ENCODE results near the gene NPAS3. TPM values are rescaled to one million over a fixed set of nuclear protein-coding genes. Genes with fewer than 3 reads are reported as not detected.

Gene NPAS3
- polyA plus RNA-seq, 1 donor = 1.0 TPM

DNA sequence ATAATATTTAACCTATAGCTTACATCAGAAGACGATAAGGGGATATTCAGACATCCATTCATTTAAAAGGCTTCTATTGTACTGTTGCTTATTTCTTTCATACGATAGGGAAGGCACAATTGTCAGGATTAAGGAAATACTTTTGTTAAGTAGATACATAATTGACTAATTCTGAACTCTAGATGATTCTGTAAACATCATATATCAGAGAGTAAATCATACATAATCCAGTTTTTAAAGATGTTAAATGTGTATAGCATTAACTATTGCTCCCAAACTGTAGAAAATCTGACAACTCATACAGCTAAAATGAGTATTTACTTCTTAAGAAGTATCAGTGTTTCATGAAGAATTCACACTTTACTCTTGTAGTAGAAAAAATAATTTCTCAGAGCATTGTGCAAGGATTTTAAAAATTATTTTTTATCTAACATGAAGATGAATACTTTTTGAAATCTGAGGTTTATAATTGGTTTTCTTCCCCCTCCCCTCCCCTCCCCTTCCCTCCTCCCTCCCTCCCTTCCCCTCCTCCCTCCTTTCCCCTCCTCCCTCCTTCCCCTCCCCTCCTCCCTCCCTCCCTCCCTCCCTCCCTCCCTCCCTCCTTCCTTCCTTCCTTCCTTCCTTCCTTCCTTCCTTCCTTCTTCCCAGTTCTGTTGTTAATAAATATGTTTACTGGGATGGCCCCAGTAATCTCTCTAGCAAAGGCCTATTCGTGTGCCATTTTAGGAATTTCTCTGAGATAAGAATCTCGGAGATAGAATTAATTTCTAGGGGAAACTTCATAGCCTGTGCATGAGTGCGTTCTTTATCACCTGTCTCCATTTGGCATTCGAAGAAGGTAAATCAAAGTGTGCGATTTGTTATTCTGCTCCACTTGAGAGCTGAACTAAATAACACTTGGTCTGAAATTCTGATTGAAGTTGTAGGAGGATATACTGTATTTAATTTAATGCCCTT, 2.3 kb downstream of the NPAS3 start:
- DNase-seq = no peak
- Histone ChIP-seq H3K9me3 (ENCODE audit: control insufficient read depth, low read depth, low read length) (peaks cover 4% of the 10 kb centered on the region), H3K36me3 (ENCODE audit: control insufficient read depth, insufficient read depth, low read length) (no peaks in the 10 kb centered on the region), H3K4me3 (ENCODE audit: low read length) (no peak overlapping the region), H3K27ac (ENCODE audit: low read length) (no peak overlapping the region), H3K4me1 (ENCODE audit: control insufficient read depth, insufficient read depth, low read length) (no peaks in the 10 kb centered on the region), H3K27me3 (ENCODE audit: control insufficient read depth, insufficient read depth, low read length) (peaks cover 43% of the 10 kb centered on the region)
- 40% methylated on average over 1 of the region's 7 CpGs for WGBS (ENCODE audit: insufficient coverage, low lambda C conversion rate)

DNA sequence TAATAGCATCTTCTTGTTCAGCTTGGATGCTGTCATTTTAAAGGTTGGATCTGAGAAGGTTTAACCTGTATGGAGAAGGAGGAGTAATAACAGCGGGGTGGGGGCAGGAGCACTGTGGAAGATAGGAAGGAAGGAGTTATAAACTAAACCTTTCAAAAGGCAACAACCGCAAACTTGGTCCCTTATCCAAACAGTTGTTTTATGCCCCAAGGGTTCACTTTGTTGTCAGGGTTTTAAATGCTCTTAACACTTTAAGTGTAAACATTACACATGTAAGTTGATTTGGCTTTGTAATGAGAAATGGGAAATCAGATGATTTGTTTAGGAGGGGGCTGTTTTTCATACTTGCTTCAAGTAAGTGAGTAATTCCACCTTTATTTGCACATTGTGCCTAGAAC, 3.0 kb downstream of the NPAS3 start:
- no CpG with 5 or more reads among the region's 2 CpGs for WGBS (ENCODE audit: insufficient coverage, low lambda C conversion rate)

DNA sequence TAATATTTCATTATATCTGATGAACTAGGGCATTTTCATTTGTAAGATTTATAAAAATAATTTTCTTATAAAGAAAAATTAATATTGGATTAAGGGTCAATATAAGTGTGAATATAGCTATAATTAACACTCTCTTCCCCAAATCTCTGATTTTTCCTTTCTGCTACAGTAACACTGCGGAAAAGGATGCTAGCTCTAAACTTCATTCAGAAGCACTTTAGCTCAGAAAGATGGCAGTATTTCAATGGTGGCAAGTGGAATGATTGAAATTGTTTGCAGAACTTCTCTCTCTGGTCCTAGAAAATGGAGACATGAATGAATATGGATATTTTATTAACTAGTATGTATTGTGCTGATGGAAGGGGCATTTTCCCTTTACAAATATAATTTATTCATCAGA, 8.4 kb downstream of the NPAS3 start:
- Histone ChIP-seq H3K27ac (ENCODE audit: low read length) (no peak overlapping the region), H3K4me1 (ENCODE audit: control insufficient read depth, insufficient read depth, low read length) (no peaks in the 10 kb centered on the region), H3K4me3 (ENCODE audit: low read length) (no peak overlapping the region), H3K36me3 (ENCODE audit: control insufficient read depth, insufficient read depth, low read length) (no peaks in the 10 kb centered on the region), H3K27me3 (ENCODE audit: control insufficient read depth, insufficient read depth, low read length) (peaks cover 7% of the 10 kb centered on the region), H3K9me3 (ENCODE audit: control insufficient read depth, low read depth, low read length) (no peaks in the 10 kb centered on the region)
- no CpG with 5 or more reads among the region's 1 CpG for WGBS (ENCODE audit: insufficient coverage, low lambda C conversion rate)
- DNase-seq = no peak

More for the DNA sequence above, 3.0 kb downstream of the NPAS3 start:
- H3K4me1 ChIP-seq (ENCODE audit: control insufficient read depth, insufficient read depth, low read length) = no peaks in the 10 kb centered on the region
- peaks cover 4% of the 10 kb centered on the region for H3K9me3 ChIP-seq (ENCODE audit: control insufficient read depth, low read depth, low read length)
- H3K27me3 ChIP-seq (ENCODE audit: control insufficient read depth, insufficient read depth, low read length) = peaks cover 38% of the 10 kb centered on the region
- H3K4me3 ChIP-seq (ENCODE audit: low read length) = no peak overlapping the region
- no peak overlapping the region for H3K27ac ChIP-seq (ENCODE audit: low read length)
- no peak for DNase-seq
- no peaks in the 10 kb centered on the region for H3K36me3 ChIP-seq (ENCODE audit: control insufficient read depth, insufficient read depth, low read length)

DNA sequence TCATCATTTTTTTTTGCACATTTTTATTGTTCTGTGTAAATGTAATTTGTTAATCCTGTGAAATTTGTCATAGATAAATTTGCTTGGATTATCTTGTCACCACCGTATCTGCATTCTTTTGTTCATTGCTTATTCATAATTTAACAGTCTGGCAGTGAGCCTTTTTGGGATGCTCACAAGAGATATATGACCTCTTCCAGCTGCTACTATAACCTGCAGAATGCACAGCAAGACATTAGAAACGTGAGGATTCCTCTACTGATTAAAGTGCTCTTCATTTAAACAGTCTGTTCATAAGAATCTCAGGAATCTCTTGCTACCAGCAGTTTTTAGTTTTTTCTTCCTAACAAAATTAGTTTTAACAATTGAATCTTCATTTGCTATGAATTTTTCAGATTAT, 9.1 kb downstream of the NPAS3 start:
- no peaks in the 10 kb centered on the region for H3K4me1 ChIP-seq (ENCODE audit: control insufficient read depth, insufficient read depth, low read length)
- no peak overlapping the region for H3K4me3 ChIP-seq (ENCODE audit: low read length)
- 38% methylated on average over 1 of the region's 2 CpGs for WGBS (ENCODE audit: insufficient coverage, low lambda C conversion rate)

DNA sequence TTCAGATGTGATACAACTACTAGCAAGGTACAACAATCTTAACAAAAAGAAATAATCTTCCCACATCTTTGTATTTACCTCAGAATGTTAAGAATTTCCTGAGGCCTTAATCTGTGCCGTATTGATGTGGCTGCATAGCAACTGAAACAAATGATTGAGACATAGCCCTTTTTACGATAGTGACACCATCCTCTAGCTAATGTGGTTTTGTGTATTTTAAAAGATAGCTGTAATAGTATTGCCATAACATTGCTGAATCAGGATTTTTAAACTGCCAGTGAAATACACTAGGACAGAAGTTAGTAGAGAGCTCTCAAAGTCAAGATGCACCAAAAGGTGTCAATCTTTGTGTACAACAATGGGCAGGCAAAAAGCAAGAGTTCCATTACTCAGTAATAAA, 11.9 kb downstream of the NPAS3 start:
- 40% methylated on average over 1 of the region's 2 CpGs for WGBS (ENCODE audit: insufficient coverage, low lambda C conversion rate)
- H3K9me3 ChIP-seq (ENCODE audit: control insufficient read depth, low read depth, low read length) = no peaks in the 10 kb centered on the region
- no peaks in the 10 kb centered on the region for H3K4me1 ChIP-seq (ENCODE audit: control insufficient read depth, insufficient read depth, low read length)
- H3K36me3 ChIP-seq (ENCODE audit: control insufficient read depth, insufficient read depth, low read length) = no peaks in the 10 kb centered on the region
- no peak overlapping the region for H3K27ac ChIP-seq (ENCODE audit: low read length)
- no peak for DNase-seq
- peaks cover 4% of the 10 kb centered on the region for H3K27me3 ChIP-seq (ENCODE audit: control insufficient read depth, insufficient read depth, low read length)
- H3K4me3 ChIP-seq (ENCODE audit: low read length) = no peak overlapping the region

More for the DNA sequence above, 9.1 kb downstream of the NPAS3 start:
- H3K27me3 ChIP-seq (ENCODE audit: control insufficient read depth, insufficient read depth, low read length) = peaks cover 7% of the 10 kb centered on the region
- no peaks in the 10 kb centered on the region for H3K36me3 ChIP-seq (ENCODE audit: control insufficient read depth, insufficient read depth, low read length)
- no peak for DNase-seq
- H3K9me3 ChIP-seq (ENCODE audit: control insufficient read depth, low read depth, low read length) = no peaks in the 10 kb centered on the region
- H3K27ac ChIP-seq (ENCODE audit: low read length) = no peak overlapping the region

DNA sequence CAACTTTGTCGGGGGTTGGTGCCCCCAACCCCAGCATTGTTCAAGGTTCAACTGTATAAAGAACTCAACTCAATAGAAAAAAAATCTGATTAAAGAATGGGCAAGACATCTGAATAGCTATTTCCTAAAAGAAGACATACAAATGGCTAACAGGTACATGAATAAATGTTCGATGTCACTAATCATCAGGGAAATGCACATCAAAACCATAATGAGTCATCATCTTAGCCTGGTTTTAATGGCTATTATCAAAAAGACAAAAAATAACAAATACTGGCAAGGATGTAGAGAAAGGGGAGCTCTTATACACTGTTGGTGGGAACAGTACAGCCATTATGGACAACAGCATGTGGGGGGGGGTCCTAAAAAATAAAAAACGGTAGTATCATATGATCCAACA, 28.7 kb downstream of the NPAS3 start:
- no peak for DNase-seq
- Histone ChIP-seq H3K4me3 (ENCODE audit: low read length) (no peak overlapping the region), H3K4me1 (ENCODE audit: control insufficient read depth, insufficient read depth, low read length) (no peaks in the 10 kb centered on the region), H3K9me3 (ENCODE audit: control insufficient read depth, low read depth, low read length) (no peaks in the 10 kb centered on the region), H3K27ac (ENCODE audit: low read length) (no peak overlapping the region), H3K36me3 (ENCODE audit: control insufficient read depth, insufficient read depth, low read length) (no peaks in the 10 kb centered on the region), H3K27me3 (ENCODE audit: control insufficient read depth, insufficient read depth, low read length) (no peaks in the 10 kb centered on the region)
- no CpG with 5 or more reads among the region's 3 CpGs for WGBS (ENCODE audit: insufficient coverage, low lambda C conversion rate)

DNA sequence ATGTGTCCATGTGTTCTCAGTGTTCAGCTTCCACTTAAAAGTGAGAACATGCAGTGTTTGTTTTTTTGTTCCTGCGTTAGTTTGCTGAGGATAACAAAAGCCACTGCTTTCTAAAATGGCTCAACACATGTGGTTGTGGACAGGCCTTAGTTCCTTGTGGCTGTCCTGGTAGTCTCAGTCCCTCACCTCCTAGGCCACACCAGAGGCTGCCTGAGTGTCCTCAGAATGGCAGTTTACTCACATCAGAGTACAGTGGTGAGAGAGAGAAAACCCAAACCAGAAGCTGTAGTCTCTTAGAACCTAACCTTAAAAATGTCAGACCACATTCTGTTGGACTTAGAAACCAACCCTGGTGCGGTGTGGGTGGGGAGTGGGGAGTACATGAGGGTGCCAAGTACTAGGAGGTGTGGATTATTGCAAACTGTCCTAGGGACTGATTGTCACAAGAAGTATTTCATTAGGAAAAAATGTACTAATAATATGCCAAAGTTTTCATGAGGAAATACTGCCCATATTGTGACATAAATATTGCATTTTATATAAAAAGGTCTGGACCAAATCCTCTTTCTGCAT, 30.4 kb downstream of the NPAS3 start:
- WGBS (ENCODE audit: insufficient coverage, low lambda C conversion rate) = 100% methylated on average over 1 of the region's 2 CpGs
- DNase-seq = no peak
- H3K36me3 ChIP-seq (ENCODE audit: control insufficient read depth, insufficient read depth, low read length) = no peaks in the 10 kb centered on the region
- no peak overlapping the region for H3K4me3 ChIP-seq (ENCODE audit: low read length)
- H3K9me3 ChIP-seq (ENCODE audit: control insufficient read depth, low read depth, low read length) = no peaks in the 10 kb centered on the region
- H3K27me3 ChIP-seq (ENCODE audit: control insufficient read depth, insufficient read depth, low read length) = no peaks in the 10 kb centered on the region
- H3K4me1 ChIP-seq (ENCODE audit: control insufficient read depth, insufficient read depth, low read length) = no peaks in the 10 kb centered on the region
- no peak overlapping the region for H3K27ac ChIP-seq (ENCODE audit: low read length)

DNA sequence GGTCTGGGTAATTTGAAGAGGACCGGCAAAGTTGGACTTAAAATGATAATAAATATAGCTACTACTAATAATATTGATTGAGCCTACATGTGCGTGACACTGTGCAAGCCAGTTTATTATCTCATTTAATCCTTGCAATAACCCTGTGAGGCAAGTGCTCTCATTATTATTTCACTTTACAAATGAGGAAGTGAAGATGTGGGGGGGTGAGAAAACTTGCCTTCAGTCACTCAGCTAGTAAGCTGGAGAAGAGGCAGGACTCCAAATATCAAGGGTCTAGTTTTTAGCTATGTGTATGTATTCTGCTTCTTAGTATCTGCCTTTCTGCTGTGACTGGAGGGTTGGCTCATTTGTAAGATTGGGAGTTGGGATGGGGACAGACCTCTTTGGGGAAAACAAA, 39.2 kb downstream of the NPAS3 start:
- Histone ChIP-seq H3K4me3 (ENCODE audit: low read length) (no peak overlapping the region), H3K36me3 (ENCODE audit: control insufficient read depth, insufficient read depth, low read length) (no peaks in the 10 kb centered on the region), H3K27ac (ENCODE audit: low read length) (no peak overlapping the region), H3K4me1 (ENCODE audit: control insufficient read depth, insufficient read depth, low read length) (no peaks in the 10 kb centered on the region), H3K27me3 (ENCODE audit: control insufficient read depth, insufficient read depth, low read length) (no peaks in the 10 kb centered on the region), H3K9me3 (ENCODE audit: control insufficient read depth, low read depth, low read length) (no peaks in the 10 kb centered on the region)
- 80% methylated on average over 1 of the region's 2 CpGs for WGBS (ENCODE audit: insufficient coverage, low lambda C conversion rate)
- DNase-seq = no peak

DNA sequence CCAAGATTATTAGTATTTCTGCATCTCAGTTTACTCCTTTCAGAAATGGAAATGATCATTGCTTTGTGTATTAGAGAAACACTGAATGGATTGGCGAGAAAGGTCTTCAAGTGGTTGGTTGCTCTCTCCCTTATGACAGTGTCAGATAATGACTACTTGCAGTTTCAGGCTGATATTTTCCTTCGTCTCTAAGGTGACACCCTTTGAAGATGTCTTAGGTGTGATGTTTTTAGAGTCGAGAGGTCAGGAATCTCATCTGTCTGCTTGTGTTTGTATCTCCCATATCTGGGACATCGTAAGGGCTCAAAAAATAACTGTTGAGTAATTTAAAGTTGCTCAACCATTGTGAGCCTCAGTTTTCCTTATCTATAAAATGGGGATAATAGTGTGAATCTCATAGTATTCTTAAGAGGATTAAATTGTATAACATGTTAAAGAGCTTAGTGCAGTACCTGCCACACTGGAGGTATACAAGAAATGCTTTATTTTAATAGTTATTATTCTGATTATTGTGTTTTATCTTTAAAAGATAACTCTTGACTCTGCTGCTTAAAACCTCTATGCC, 40.1 kb downstream of the NPAS3 start:
- Histone ChIP-seq H3K27me3 (ENCODE audit: control insufficient read depth, insufficient read depth, low read length) (no peaks in the 10 kb centered on the region), H3K36me3 (ENCODE audit: control insufficient read depth, insufficient read depth, low read length) (no peaks in the 10 kb centered on the region), H3K4me1 (ENCODE audit: control insufficient read depth, insufficient read depth, low read length) (no peaks in the 10 kb centered on the region), H3K27ac (ENCODE audit: low read length) (no peak overlapping the region), H3K4me3 (ENCODE audit: low read length) (no peak overlapping the region), H3K9me3 (ENCODE audit: control insufficient read depth, low read depth, low read length) (no peaks in the 10 kb centered on the region)
- DNase-seq = no peak
- WGBS (ENCODE audit: insufficient coverage, low lambda C conversion rate) = no CpG with 5 or more reads among the region's 4 CpGs

DNA sequence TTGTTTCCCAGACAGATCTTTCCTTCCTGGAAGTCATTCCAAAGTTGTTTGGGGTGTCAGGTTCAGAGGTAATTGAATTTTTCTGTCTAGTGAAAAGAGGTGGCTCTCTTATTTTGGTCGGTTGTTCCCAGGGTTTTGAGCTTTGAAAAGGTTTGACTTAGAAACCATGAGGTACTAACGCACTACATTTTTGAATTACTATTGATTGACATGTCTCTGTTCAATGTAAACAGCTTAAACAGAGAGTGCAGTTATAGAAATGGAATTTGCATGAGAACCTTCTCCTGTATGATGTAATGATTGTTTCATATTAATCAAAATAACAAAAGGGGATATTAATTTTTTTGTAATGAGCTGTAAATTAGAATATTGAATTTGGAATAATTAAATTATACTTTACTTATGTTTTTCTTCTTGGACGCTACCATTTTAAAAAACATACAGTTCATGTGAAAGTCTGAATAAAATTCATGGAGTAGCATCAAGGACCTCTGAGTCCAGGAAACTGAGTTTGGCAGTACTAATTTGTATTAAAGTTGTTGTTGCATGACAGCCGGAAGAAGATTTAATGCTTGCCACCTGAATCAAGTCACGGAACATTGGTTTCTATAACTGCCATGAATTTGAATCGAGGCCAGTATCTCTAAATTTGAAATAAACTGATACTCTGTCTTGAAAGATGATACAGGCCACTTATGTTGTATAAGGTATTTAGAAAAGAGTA, 41.7 kb downstream of the NPAS3 start:
- WGBS (ENCODE audit: insufficient coverage, low lambda C conversion rate) = 95% methylated on average over 3 of the region's 6 CpGs
- no peaks in the 10 kb centered on the region for H3K36me3 ChIP-seq (ENCODE audit: control insufficient read depth, insufficient read depth, low read length)
- H3K9me3 ChIP-seq (ENCODE audit: control insufficient read depth, low read depth, low read length) = no peaks in the 10 kb centered on the region

More for the DNA sequence above, 41.7 kb downstream of the NPAS3 start:
- DNase-seq = no peak
- H3K27ac ChIP-seq (ENCODE audit: low read length) = no peak overlapping the region
- no peaks in the 10 kb centered on the region for H3K27me3 ChIP-seq (ENCODE audit: control insufficient read depth, insufficient read depth, low read length)
- no peak overlapping the region for H3K4me3 ChIP-seq (ENCODE audit: low read length)
- H3K4me1 ChIP-seq (ENCODE audit: control insufficient read depth, insufficient read depth, low read length) = no peaks in the 10 kb centered on the region
